ENCODE data around the gene NGLY1.

NGLY1 gene

GRCh38 chr3:25748189-25748588 lies 35.1 kb downstream of the NGLY1 start:
- Histone ChIP-seq H3K36me3 (replicated peaks; ENCODE audit: insufficient read depth, low read length) (peaks cover 20% of the 10 kb centered on the region), H3K27me3 (replicated peaks; ENCODE audit: insufficient read depth, low read length) (no peaks in the 10 kb centered on the region), H3K4me1 (ENCODE audit: low read length) (peaks cover 17% of the 10 kb centered on the region)

GRCh38 chr3:25747033-25747432 lies 36.2 kb downstream of the NGLY1 start:
- TF ChIP-seq EZH2phosphoT487 (IDR thresholded peaks at IDR 0.05; ENCODE audit: low read length) = no peak
- no peak for TF ChIP-seq EZH2 (optimal IDR thresholded peaks at IDR 0.05; ENCODE audit: low read depth, low read length)
- TF ChIP-seq, protein P1, sequence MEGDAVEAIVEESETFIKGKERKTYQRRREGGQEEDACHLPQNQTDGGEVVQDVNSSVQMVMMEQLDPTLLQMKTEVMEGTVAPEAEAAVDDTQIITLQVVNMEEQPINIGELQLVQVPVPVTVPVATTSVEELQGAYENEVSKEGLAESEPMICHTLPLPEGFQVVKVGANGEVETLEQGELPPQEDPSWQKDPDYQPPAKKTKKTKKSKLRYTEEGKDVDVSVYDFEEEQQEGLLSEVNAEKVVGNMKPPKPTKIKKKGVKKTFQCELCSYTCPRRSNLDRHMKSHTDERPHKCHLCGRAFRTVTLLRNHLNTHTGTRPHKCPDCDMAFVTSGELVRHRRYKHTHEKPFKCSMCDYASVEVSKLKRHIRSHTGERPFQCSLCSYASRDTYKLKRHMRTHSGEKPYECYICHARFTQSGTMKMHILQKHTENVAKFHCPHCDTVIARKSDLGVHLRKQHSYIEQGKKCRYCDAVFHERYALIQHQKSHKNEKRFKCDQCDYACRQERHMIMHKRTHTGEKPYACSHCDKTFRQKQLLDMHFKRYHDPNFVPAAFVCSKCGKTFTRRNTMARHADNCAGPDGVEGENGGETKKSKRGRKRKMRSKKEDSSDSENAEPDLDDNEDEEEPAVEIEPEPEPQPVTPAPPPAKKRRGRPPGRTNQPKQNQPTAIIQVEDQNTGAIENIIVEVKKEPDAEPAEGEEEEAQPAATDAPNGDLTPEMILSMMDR (IDR thresholded peaks at IDR 0.05; ENCODE audit: low read length) = no peak
- Histone ChIP-seq H4K20me1 (ENCODE audit: insufficient read depth, low read length) (no peaks in the 10 kb centered on the region), H3K4me3 (ENCODE audit: low read length) (no peak overlapping the region), H3K27ac (ENCODE audit: low read length) (no peak overlapping the region), H3K9me2 (replicated peaks; ENCODE audit: insufficient read depth, low read length) (no peaks in the 10 kb centered on the region), H3K9me3 (replicated peaks; ENCODE audit: insufficient read depth, low read length) (no peaks in the 10 kb centered on the region), H3K36me3 (replicated peaks; ENCODE audit: insufficient read depth, low read length) (peaks cover 20% of the 10 kb centered on the region), H2AFZ (ENCODE audit: low read length) (no peak overlapping the region), H3K27me3 (replicated peaks; ENCODE audit: insufficient read depth, low read length) (no peaks in the 10 kb centered on the region), H3F3A (ENCODE audit: insufficient read depth, low read length) (no peaks in the 10 kb centered on the region; the same call in 1 of the 2 replicates), H3K4me1 (ENCODE audit: low read length) (peaks cover 17% of the 10 kb centered on the region), H3K79me2 (ENCODE audit: low read length) (peaks cover 76% of the 10 kb centered on the region), H3K9ac (ENCODE audit: low read length) (no peak overlapping the region), H3K4me2 (ENCODE audit: low read depth, low read length) (no peak overlapping the region)
- no peak for DNase-seq

More at GRCh38 chr3:25748189-25748588, 35.1 kb downstream of the NGLY1 start:
- Histone ChIP-seq H2AFZ (ENCODE audit: low read length) (no peak overlapping the region), H4K20me1 (ENCODE audit: insufficient read depth, low read length) (no peaks in the 10 kb centered on the region), H3K4me2 (ENCODE audit: low read depth, low read length) (no peak overlapping the region), H3K9me3 (replicated peaks; ENCODE audit: insufficient read depth, low read length) (no peaks in the 10 kb centered on the region), H3K4me3 (ENCODE audit: low read length) (no peak overlapping the region), H3K79me2 (ENCODE audit: low read length) (peaks cover 70% of the 10 kb centered on the region), H3K27ac (ENCODE audit: low read length) (no peak overlapping the region), H3F3A (ENCODE audit: insufficient read depth, low read length) (no peaks in the 10 kb centered on the region), H3K9ac (ENCODE audit: low read length) (no peak overlapping the region), H3K9me2 (replicated peaks; ENCODE audit: insufficient read depth, low read length) (no peaks in the 10 kb centered on the region)
- DNase-seq = no peak
- TF ChIP-seq EZH2phosphoT487 (IDR thresholded peaks at IDR 0.05; ENCODE audit: low read length) (no peak), EZH2 (optimal IDR thresholded peaks at IDR 0.05; ENCODE audit: low read depth, low read length) (no peak)
- TF ChIP-seq, protein P1 (IDR thresholded peaks at IDR 0.05; ENCODE audit: low read length) = no peak

GRCh38 chr3:25744470-25744869 lies 38.8 kb downstream of the NGLY1 start:
- peaks cover 79% of the 10 kb centered on the region for H3K79me2 ChIP-seq (ENCODE audit: low read length)
- DNase-seq = no peak
- no peak overlapping the region for H3K4me3 ChIP-seq (ENCODE audit: low read length)
- H3F3A ChIP-seq (ENCODE audit: insufficient read depth, low read length) = no peaks in the 10 kb centered on the region; the same call in 1 of the 2 replicates
- no peaks in the 10 kb centered on the region for H3K9me2 ChIP-seq (replicated peaks; ENCODE audit: insufficient read depth, low read length)
- no peaks in the 10 kb centered on the region for H3K9me3 ChIP-seq (replicated peaks; ENCODE audit: insufficient read depth, low read length)
- H3K4me2 ChIP-seq (ENCODE audit: low read depth, low read length) = no peak overlapping the region
- no peak overlapping the region for H3K9ac ChIP-seq (ENCODE audit: low read length)
- peaks cover 17% of the 10 kb centered on the region for H3K4me1 ChIP-seq (ENCODE audit: low read length)
- TF ChIP-seq EZH2phosphoT487 (IDR thresholded peaks at IDR 0.05; ENCODE audit: low read length) = no peak
- TF ChIP-seq, protein P1 (IDR thresholded peaks at IDR 0.05; ENCODE audit: low read length) = no peak
- TF ChIP-seq EZH2 (optimal IDR thresholded peaks at IDR 0.05; ENCODE audit: low read depth, low read length) = no peak
- peaks cover 15% of the 10 kb centered on the region for H3K36me3 ChIP-seq (replicated peaks; ENCODE audit: insufficient read depth, low read length)
- no peak overlapping the region for H3K27ac ChIP-seq (ENCODE audit: low read length)
- H2AFZ ChIP-seq (ENCODE audit: low read length) = no peak overlapping the region
- no peaks in the 10 kb centered on the region for H3K27me3 ChIP-seq (replicated peaks; ENCODE audit: insufficient read depth, low read length)
- no peaks in the 10 kb centered on the region for H4K20me1 ChIP-seq (ENCODE audit: insufficient read depth, low read length)

Measured in MM.1S (cell line).